Measurements from ENCODE around the gene HOXA7. TPM values are rescaled to one million over a fixed set of nuclear protein-coding genes. Genes with fewer than 3 reads are reported as not detected.

HOXA7 gene
- total RNA-seq, 4 donors from 2014 or later, result 0.26 to 9.1 (median 5.2) TPM

DNA sequence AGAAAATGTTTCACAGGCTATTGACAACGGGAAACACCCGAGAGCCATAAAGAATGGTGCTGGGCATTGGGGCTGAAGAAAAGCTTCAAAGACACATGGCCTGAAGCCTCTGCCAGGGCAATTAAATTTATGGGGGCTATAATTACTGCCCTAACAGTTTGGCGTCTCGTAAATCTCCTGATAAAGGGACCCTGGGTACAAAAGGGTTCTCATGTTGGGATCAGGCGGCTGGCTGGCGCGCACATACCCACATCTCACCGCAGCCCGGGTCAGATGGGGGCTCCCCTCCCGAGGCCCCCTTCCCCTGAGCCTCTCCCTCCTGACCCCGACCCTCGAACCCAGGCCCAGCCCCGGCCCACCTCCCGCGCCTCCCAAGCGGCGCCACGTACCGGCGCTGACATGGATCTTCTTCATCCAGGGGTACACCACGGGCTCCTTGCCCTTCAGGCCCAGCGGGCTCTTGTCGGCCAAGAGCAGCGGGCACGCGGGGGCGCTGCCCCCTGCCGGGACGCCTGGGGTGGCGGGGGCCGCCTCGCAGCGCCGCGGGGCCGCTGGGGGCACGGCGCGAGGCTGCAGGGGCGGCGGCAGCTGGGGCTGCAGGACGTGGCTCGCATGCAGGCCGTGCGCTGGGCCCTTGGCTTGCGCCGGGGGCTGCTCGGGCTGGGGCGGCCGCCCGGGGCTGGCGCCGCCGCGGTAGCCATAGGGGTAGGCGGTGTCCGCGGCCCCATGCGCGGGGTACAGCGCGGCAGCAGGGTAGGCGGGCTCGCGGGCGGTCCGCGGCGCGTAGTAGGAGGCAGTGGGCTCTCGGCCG lies 26.5 kb downstream of the HOXA7 start:
- H3K4me1 ChIP-seq, result peaks cover 0 to 3% of the 10 kb centered on the region in 2 donors
- peak overlapping the region; percentile 76 to 77 for H3K27ac ChIP-seq
- no peaks in the 10 kb centered on the region for H3K27me3 ChIP-seq
- peak in 2 of 4 experiments; percentile 6 to 34 for TF ChIP-seq CTCF (IDR thresholded peaks at IDR 0.05)
- peak in 1 of 2 donors; percentile 6 for TF ChIP-seq POLR2A (IDR thresholded peaks at IDR 0.05)
- H3K4me3 ChIP-seq, result peak overlapping the region; percentile 62 to 64
- H3K9me3 ChIP-seq, result no peaks in the 10 kb centered on the region
- DNase-seq, result peak in 1 of 2 donors; percentile 35
- intact Hi-C loops (cut with DNase I; ENCODE audit: low total_unique reads), result no loop called here
- no peaks in the 10 kb centered on the region for H3K36me3 ChIP-seq

- intact Hi-C loops (cut with DNase I; ENCODE audit: low total_unique reads), result no loop called here
- TF ChIP-seq POLR2A (IDR thresholded peaks at IDR 0.05), result no peak
- Histone ChIP-seq H3K27ac (peak overlapping the region in 1 of 2 donors; percentile 18), H3K36me3 (no peaks in the 10 kb centered on the region), H3K27me3 (no peaks in the 10 kb centered on the region), H3K4me3 (peak overlapping the region in 1 of 2 donors; percentile 64), H3K4me1 (peaks cover 0 to under 1% of the 10 kb centered on the region in 2 donors), H3K9me3 (no peaks in the 10 kb centered on the region)
- DNase-seq, result no peak
Measured at GRCh38 chr7:27128776-27129728, 27.4 kb downstream of the HOXA7 start.

GRCh38 chr7:27128034-27128433 lies 28.4 kb downstream of the HOXA7 start:
- DNase-seq, result no peak
- Histone ChIP-seq H3K27ac (no peak overlapping the region), H3K27me3 (no peaks in the 10 kb centered on the region), H3K36me3 (no peaks in the 10 kb centered on the region), H3K4me1 (no peaks in the 10 kb centered on the region), H3K9me3 (no peaks in the 10 kb centered on the region), H3K4me3 (no peak overlapping the region)
- TF ChIP-seq POLR2A (IDR thresholded peaks at IDR 0.05), result no peak
- intact Hi-C loops (cut with DNase I; ENCODE audit: low total_unique reads), result no loop called here

DNA sequence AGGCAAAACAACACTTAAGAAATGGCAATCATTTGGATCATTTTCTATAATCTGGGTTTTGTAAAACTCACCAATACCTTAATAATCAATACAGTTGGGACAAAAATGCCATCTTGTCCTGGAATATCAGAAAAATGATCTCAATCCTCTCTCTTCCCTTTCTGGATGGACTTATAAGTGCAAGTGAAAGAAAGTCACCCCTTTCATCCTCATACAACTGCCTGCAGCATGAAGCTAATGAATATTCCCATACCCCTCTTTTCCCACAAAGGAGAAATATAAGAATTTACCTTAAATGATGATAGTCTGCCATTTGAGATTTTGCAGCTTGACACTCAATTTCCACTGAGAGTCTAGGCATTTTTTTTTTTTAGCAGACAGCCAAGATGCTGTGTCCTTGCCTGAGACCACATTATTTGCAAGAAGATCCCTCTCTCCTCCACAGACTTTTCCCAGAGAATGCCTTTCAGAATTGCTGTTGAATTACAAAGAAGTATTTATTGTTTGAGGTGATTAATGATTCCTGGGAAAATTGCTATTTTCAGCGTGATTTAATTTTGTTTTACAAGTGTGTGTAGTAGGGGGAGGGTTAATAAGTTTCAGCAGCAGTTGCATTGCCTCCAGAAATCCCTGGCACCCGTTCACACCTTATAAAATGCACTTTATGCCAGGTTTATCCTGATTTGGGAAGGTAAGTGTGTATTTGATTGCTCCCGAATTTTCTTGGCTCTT lies 29.7 kb downstream of the HOXA7 start:
- H3K4me3 ChIP-seq, result no peak overlapping the region
- DNase-seq, result no peak
- intact Hi-C loops (cut with DNase I; ENCODE audit: low total_unique reads), result no loop called here
- no peaks in the 10 kb centered on the region for H3K9me3 ChIP-seq
- H3K27me3 ChIP-seq, result no peaks in the 10 kb centered on the region
- no peak for TF ChIP-seq CTCF (IDR thresholded peaks at IDR 0.05)
- TF ChIP-seq POLR2A (IDR thresholded peaks at IDR 0.05), result no peak
- no peaks in the 10 kb centered on the region for H3K36me3 ChIP-seq
- H3K27ac ChIP-seq, result no peak overlapping the region
- no peaks in the 10 kb centered on the region for H3K4me1 ChIP-seq

GRCh38 chr7:27125986-27126394 lies 30.5 kb downstream of the HOXA7 start:
- intact Hi-C loops (cut with DNase I; ENCODE audit: low total_unique reads), result no loop called here
- Histone ChIP-seq H3K27me3 (no peaks in the 10 kb centered on the region), H3K36me3 (no peaks in the 10 kb centered on the region), H3K4me1 (no peaks in the 10 kb centered on the region), H3K9me3 (no peaks in the 10 kb centered on the region), H3K4me3 (no peak overlapping the region), H3K27ac (no peak overlapping the region)
- no peak for DNase-seq
- TF ChIP-seq POLR2A (IDR thresholded peaks at IDR 0.05) (no peak), CTCF (IDR thresholded peaks at IDR 0.05) (no peak)
